Activated CD4-positive, alpha-beta T cell treated with anti-CD3 and anti-CD28 coated beads for 36 hours (primary cell): Measurements from ENCODE around the gene SLC45A2. TPM values are rescaled to one million over a fixed set of nuclear protein-coding genes. Genes with fewer than 3 reads are reported as not detected.
A peak's percentile ranks its signal among the peaks of the same experiment; 100 is the strongest.
"Not testable (repeated sequence)": the region's sequence is repeated elsewhere in the genome, so short reads cannot be mapped to it uniquely, and the experiment has no call there.

Experiments used
- ATAC-seq: fragments of 200-7000 bp; cut with Tn5 transposase; one replicate; pipeline ENCODE4 v1.10.0; 2021; ENCODE audit warnings: mild to moderate bottlenecking, moderate library complexity
- CTCF ChIA-PET: fragments of 350-600 bp; sonication (Branson Sonifier 250); formaldehyde crosslinking; loops from one replicate; lab custom pipeline; 2021; ENCODE audit warnings: antibody characterized with exemption; lab: Charles Lee
- POLR2A ChIA-PET: fragments of 350-600 bp; sonication (Branson Sonifier 250); formaldehyde crosslinking; loops from one replicate; lab custom pipeline; 2021; ENCODE audit warnings: antibody characterized with exemption, inconsistent platforms; lab: Charles Lee
- DNase-seq: peaks from one replicate; pipeline ENCODE4 v3.0.0-alpha.2; 2020
- H3K27ac Mint-ChIP-seq: one replicate; pipeline ENCODE4 v1.8.0; 2021; ENCODE audit warnings: mixed read lengths
- H3K27me3 Mint-ChIP-seq: one replicate; pipeline ENCODE4 v1.8.0; 2021; ENCODE audit warnings: mixed read lengths
- H3K36me3 Mint-ChIP-seq: one replicate; pipeline ENCODE4 v1.8.0; 2021; ENCODE audit warnings: low read depth, mixed read lengths
- H3K4me1 Mint-ChIP-seq: one replicate; pipeline ENCODE4 v1.8.0; 2021; ENCODE audit warnings: mixed read lengths
- H3K4me3 Mint-ChIP-seq: one replicate; pipeline ENCODE4 v1.8.0; 2021; ENCODE audit warnings: mild to moderate bottlenecking, moderate library complexity, mixed read lengths
- H3K9me3 Mint-ChIP-seq: one replicate; pipeline ENCODE4 v1.8.0; 2021; ENCODE audit warnings: low read depth, mixed read lengths
- intact Hi-C, 2 experiments: fragments of 100-400 bp; cut with DNase I in 1 of 2; cut with micrococcal nuclease in 1 of 2; formaldehyde crosslinking; loops; one replicate each; pipeline versions ENCODE4 v1.14.2 to v1.15.1; 2022 to 2024; cut with DNase I, micrococcal nuclease
- total RNA-seq, 2 experiments: library from RNA; stranded (reverse); gene quantifications; one replicate each; pipeline ENCODE4 v1.2.3, GENCODE V29; 2021

The SLC45A2 gene, protein sequence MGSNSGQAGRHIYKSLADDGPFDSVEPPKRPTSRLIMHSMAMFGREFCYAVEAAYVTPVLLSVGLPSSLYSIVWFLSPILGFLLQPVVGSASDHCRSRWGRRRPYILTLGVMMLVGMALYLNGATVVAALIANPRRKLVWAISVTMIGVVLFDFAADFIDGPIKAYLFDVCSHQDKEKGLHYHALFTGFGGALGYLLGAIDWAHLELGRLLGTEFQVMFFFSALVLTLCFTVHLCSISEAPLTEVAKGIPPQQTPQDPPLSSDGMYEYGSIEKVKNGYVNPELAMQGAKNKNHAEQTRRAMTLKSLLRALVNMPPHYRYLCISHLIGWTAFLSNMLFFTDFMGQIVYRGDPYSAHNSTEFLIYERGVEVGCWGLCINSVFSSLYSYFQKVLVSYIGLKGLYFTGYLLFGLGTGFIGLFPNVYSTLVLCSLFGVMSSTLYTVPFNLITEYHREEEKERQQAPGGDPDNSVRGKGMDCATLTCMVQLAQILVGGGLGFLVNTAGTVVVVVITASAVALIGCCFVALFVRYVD
- total RNA-seq, result not detected

GRCh38 chr5:33984671-33985124, at the start of gene SLC45A2:
SLC45A2 (minus strand) TSS chr5:33984693; CDS start chr5:33984583, 110 bp downstream.
- CTCF ChIA-PET, result no interaction called here
- Mint-ChIP-seq H3K36me3 (peaks cover 19% of the 10 kb centered on the region), H3K4me3 (no peak within 1 kb of the TSS), H3K4me1 (no peaks in the 10 kb centered on the region), H3K27ac (no peak within 1 kb of the TSS), H3K9me3 (no peaks in the 10 kb centered on the region), H3K27me3 (no peaks in the 10 kb centered on the region)
- intact Hi-C loops, result no loop called here
- DNase-seq (no peak), ATAC-seq (no peak)
- POLR2A ChIA-PET, result no interaction called here

GRCh38 chr5:34031966-34032365, 47.5 kb upstream of the SLC45A2 start:
- H3K4me3 Mint-ChIP-seq, result no peak overlapping the region
- H3K4me1 Mint-ChIP-seq, result no peaks in the 10 kb centered on the region
- no peaks in the 10 kb centered on the region for H3K9me3 Mint-ChIP-seq
- CTCF ChIA-PET, result no interaction called here
- no peak for ATAC-seq
- H3K27me3 Mint-ChIP-seq, result no peaks in the 10 kb centered on the region
- no peak for DNase-seq
- POLR2A ChIA-PET, result no interaction called here
- peaks cover 7% of the 10 kb centered on the region for H3K36me3 Mint-ChIP-seq
- H3K27ac Mint-ChIP-seq, result no peak overlapping the region
- intact Hi-C loops, result no loop called here

DNA sequence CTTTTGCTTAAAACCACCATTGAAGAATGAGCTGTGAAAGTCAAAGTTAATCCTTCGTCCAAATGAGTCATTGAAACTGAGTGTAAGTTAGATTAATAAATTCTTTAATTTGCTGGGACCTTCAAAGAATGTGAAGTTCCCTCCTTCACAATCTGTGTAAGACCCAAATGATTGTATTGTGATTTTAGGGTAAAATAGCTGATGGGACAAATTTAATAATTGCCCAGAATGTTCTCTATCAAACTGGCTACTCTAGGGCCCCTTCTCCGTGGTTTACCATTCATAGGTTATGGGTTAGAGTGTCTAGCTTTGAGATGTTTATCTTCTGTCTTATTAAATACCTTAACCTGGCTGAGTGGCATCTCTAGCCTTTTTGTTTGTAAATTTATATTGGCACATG, 46.6 kb upstream of the SLC45A2 start:
- peaks cover 7% of the 10 kb centered on the region for H3K36me3 Mint-ChIP-seq
- DNase-seq (no peak), ATAC-seq (no peak)
- no peak overlapping the region for H3K27ac Mint-ChIP-seq
- CTCF ChIA-PET, result no interaction called here
- POLR2A ChIA-PET, result no interaction called here
- intact Hi-C loops, result no loop called here
- no peaks in the 10 kb centered on the region for H3K27me3 Mint-ChIP-seq
- H3K4me3 Mint-ChIP-seq, result no peak overlapping the region
- H3K9me3 Mint-ChIP-seq, result no peaks in the 10 kb centered on the region
- no peaks in the 10 kb centered on the region for H3K4me1 Mint-ChIP-seq

- H3K4me3 Mint-ChIP-seq, DNase-seq, H3K27ac Mint-ChIP-seq, CTCF ChIA-PET, POLR2A ChIA-PET, H3K4me1 Mint-ChIP-seq, H3K36me3 Mint-ChIP-seq, ATAC-seq, H3K9me3 Mint-ChIP-seq, intact Hi-C loops, H3K27me3 Mint-ChIP-seq: not testable (repeated sequence)
Observed at GRCh38 chr5:34030585-34030984, 46.1 kb upstream of the SLC45A2 start.

- ATAC-seq (no peak), DNase-seq (no peak)
- ChIA-PET POLR2A (no interaction called here), CTCF (no interaction called here)
- H3K27ac Mint-ChIP-seq, result no peak overlapping the region
- H3K4me1 Mint-ChIP-seq, result no peaks in the 10 kb centered on the region
- no peaks in the 10 kb centered on the region for H3K9me3 Mint-ChIP-seq
- no peak overlapping the region for H3K4me3 Mint-ChIP-seq
- H3K27me3 Mint-ChIP-seq, result no peaks in the 10 kb centered on the region
- H3K36me3 Mint-ChIP-seq, result peaks cover 7% of the 10 kb centered on the region
- intact Hi-C loops, result no loop called here
Observed at GRCh38 chr5:34030048-34030447, 45.6 kb upstream of the SLC45A2 start.

GRCh38 chr5:34028349-34028748, 43.9 kb upstream of the SLC45A2 start:
- Mint-ChIP-seq H3K27me3 (no peaks in the 10 kb centered on the region), H3K27ac (no peak overlapping the region), H3K9me3 (no peaks in the 10 kb centered on the region), H3K4me3 (no peak overlapping the region), H3K36me3 (peaks cover 4% of the 10 kb centered on the region), H3K4me1 (no peaks in the 10 kb centered on the region)
- DNase-seq, result no peak
- CTCF ChIA-PET, result interaction anchor here (1.2 kb wide), 1 partner anchor 30 kb away, joined by 3 read pairs; no protein-coding TSS in a partner anchor
- intact Hi-C loops, result no loop called here
- ATAC-seq, result no peak
- POLR2A ChIA-PET, result no interaction called here

DNA sequence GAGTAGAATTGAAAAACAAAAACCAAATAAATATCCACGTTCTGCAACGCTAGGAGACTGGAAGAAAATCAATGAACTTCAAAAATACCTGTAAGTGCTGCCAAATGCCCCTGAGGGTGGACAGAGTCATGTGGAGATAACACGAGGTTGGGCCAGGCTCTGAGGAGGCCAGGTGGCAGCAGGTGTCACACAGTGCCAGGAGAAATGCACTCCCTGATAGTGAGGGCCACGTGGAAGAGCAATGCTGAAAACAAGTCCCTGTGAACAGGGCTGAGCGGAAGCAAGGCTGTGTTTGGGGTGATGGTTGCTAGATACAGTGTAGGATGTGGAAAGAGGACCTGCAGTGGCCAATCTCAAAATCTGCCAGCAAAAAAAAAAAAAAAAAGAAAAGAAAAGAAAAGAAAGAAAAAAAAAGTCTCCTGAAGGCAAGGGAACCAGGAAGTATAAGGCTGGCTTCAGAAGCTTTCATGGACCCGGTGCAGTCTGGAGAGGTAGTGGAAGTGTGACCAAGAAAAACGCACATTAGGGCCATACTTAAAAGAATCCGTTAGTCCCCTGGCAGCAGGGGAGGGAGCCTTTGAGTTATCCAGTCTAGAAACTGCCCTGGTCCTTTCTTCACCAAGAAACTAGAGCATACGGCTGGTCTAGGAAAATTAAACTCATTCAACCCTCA, 41.7 kb upstream of the SLC45A2 start:
- Mint-ChIP-seq H3K4me3 (no peak overlapping the region), H3K27me3 (no peaks in the 10 kb centered on the region), H3K4me1 (peaks cover 16% of the 10 kb centered on the region), H3K36me3 (peaks cover 13% of the 10 kb centered on the region), H3K9me3 (no peaks in the 10 kb centered on the region), H3K27ac (no peak overlapping the region)
- ATAC-seq (no peak), DNase-seq (no peak)
- POLR2A ChIA-PET, result no interaction called here
- CTCF ChIA-PET, result no interaction called here
- intact Hi-C loops, result no loop called here

- ChIA-PET POLR2A (interaction anchor here (1.2 kb wide), 1 partner anchor 14 kb away, joined by 3 read pairs; the partner anchor contains the start of gene AMACR), CTCF (interaction anchor here (1.6 kb wide), 1 partner anchor 14 kb away, joined by 4 read pairs; the partner anchor contains the start of gene AMACR)
- intact Hi-C loops, result no loop called here
- Mint-ChIP-seq H3K9me3 (no peaks in the 10 kb centered on the region), H3K4me1 (peaks cover 20% of the 10 kb centered on the region), H3K4me3 (no peak overlapping the region), H3K36me3 (peaks cover 13% of the 10 kb centered on the region), H3K27ac (peak overlapping the region; percentile 87), H3K27me3 (no peaks in the 10 kb centered on the region)
- ATAC-seq (peak; percentile 97), DNase-seq (peak; percentile 72)
Observed at GRCh38 chr5:34022121-34022705, 37.7 kb upstream of the SLC45A2 start.

DNA sequence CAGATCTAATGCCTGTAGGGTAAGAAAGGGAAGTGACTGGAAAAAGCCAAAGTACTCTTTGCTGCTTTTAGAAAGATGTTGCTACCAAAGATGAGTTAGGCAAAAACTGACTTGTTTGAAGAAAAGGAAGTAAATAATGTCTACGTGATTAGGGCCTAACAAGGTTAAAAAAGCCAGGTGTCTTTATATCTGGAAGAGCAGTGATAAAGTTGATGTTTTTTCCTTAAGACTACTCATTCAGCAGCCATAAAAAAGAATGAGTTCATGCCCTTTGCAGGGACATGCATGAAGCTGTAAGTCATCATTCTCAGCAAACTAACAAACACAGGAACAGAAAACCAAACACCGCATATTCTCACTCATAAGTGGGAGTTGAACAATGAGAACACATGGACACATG, 36.8 kb upstream of the SLC45A2 start:
- CTCF ChIA-PET, result interaction anchor here (1.6 kb wide), 1 partner anchor 13 kb away, joined by 4 read pairs; the partner anchor contains the start of gene AMACR

GRCh38 chr5:34020726-34021125, 36.2 kb upstream of the SLC45A2 start:
- DNase-seq (no peak), ATAC-seq (no peak)
- CTCF ChIA-PET, result interaction anchor here (1.6 kb wide), 1 partner anchor 13 kb away, joined by 4 read pairs; the partner anchor contains the start of gene AMACR
- H3K27ac Mint-ChIP-seq, result no peak overlapping the region
- no peaks in the 10 kb centered on the region for H3K9me3 Mint-ChIP-seq
- peaks cover 15% of the 10 kb centered on the region for H3K36me3 Mint-ChIP-seq
- H3K4me1 Mint-ChIP-seq, result peaks cover 23% of the 10 kb centered on the region
- H3K4me3 Mint-ChIP-seq, result no peak overlapping the region
- intact Hi-C loops, result no loop called here
- H3K27me3 Mint-ChIP-seq, result no peaks in the 10 kb centered on the region
- POLR2A ChIA-PET, result no interaction called here

More for the DNA sequence above, 36.8 kb upstream of the SLC45A2 start:
- intact Hi-C loops, result no loop called here
- no peaks in the 10 kb centered on the region for H3K27me3 Mint-ChIP-seq
- no peak for DNase-seq
- POLR2A ChIA-PET, result no interaction called here
- H3K27ac Mint-ChIP-seq, result peak overlapping the region; percentile 87
- no peak for ATAC-seq
- peaks cover 13% of the 10 kb centered on the region for H3K36me3 Mint-ChIP-seq
- H3K4me3 Mint-ChIP-seq, result peak overlapping the region; percentile 36
- H3K4me1 Mint-ChIP-seq, result peaks cover 20% of the 10 kb centered on the region
- no peaks in the 10 kb centered on the region for H3K9me3 Mint-ChIP-seq

DNA sequence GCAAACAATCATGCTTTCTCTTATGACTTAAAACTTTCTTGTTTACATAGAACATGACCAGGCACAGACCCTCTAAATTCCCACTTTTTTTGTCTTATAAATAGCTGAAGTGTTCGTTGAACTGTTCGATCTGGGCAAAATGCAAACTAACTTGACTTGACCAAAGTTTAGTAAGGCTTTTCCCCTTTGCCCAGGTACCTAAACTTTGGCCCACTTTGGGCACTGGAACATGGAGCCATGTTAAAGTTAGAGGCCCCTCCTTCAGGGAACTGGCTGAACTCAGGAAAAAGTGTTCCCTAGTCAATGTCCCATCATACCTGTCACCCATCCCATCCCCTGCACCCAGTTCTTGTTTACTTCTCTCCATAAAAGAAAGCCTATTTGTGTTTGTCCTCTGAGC, 32.8 kb upstream of the SLC45A2 start:
- H3K27ac Mint-ChIP-seq, result no peak overlapping the region
- intact Hi-C loops, result no loop called here
- DNase-seq (no peak), ATAC-seq (no peak)
- ChIA-PET POLR2A (no interaction called here), CTCF (interaction anchor here (0.7 to 1.7 kb wide), 3 partner anchors 9 to 161 kb away, joined by 3 to 7 read pairs (median 7); no protein-coding TSS in a partner anchor)
- no peaks in the 10 kb centered on the region for H3K9me3 Mint-ChIP-seq
- peaks cover 12% of the 10 kb centered on the region for H3K36me3 Mint-ChIP-seq
- no peak overlapping the region for H3K4me3 Mint-ChIP-seq
- H3K27me3 Mint-ChIP-seq, result no peaks in the 10 kb centered on the region
- peaks cover 26% of the 10 kb centered on the region for H3K4me1 Mint-ChIP-seq
